NT2/D1 (cell line): ENCODE measurements around the gene EXPH5.

ENCODE experiments used
- SUZ12 ChIP-seq: IDR thresholded peaks from 2 replicates; pipeline ENCODE4 v1.6.1; 2011; ENCODE audit not compliant: insufficient read length, insufficient read depth; ENCODE audit errors: extremely low read depth
- ZNF274 ChIP-seq: IDR thresholded peaks from 2 replicates; pipeline ENCODE4 v1.6.1; 2011; ENCODE audit warnings: mild to moderate bottlenecking, low read depth, low read length

GRCh38 chr11:108494182-108494581 lies 99.4 kb downstream of the EXPH5 start:
- no peak for TF ChIP-seq SUZ12
- no peak for TF ChIP-seq ZNF274
